Sigmoid colon (tissue), 4 donors: ENCODE data around the gene STK4.

Experiments
- EP300 ChIP-seq, 4 donors: sonication (generic); formaldehyde crosslinking; IDR thresholded peaks; one replicate each; pipeline ENCODE4 v1.6.1; 2017; ENCODE audit warnings: antibody characterized with exemption in 4 of 4
- POLR2AphosphoS5 ChIP-seq, 4 donors: sonication (generic); formaldehyde crosslinking; IDR thresholded peaks; one replicate each; pipeline ENCODE4 v1.6.1; 2017; ENCODE audit warnings: antibody characterized with exemption in 4 of 4
- TF ChIP-seq, protein P1 (sequence below), 4 experiments: fragments of 450-650 bp in 3 of 4; fragments of 200-600 bp in 1 of 4; IDR thresholded peaks; one replicate each; pipeline ENCODE4 v1.5.1; 2016 to 2019; ENCODE audit warnings: antibody characterized with exemption in 4 of 4, mild to moderate bottlenecking in 3 of 4, moderate library complexity in 2 of 4

DNA sequence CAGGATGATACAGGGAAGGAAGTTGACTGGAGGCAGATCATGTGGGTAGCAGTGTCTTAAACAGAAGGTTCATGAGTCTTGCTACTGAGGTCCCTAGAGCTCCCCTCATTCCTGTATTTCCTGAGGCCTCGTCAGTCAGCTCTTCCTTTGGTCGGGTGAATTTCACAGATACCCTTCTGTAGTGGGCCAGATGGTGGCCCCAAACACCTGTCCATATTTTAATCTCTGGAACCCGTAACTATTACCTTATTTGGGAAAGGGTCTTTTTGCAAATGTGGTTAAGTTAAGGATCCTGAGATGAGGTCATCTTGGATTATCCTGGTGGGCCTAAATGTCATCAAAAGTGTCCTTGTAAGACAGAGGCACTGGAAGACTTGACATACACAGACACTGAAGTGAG lies 125.1 kb downstream of the STK4 start:
- TF ChIP-seq, protein P1, sequence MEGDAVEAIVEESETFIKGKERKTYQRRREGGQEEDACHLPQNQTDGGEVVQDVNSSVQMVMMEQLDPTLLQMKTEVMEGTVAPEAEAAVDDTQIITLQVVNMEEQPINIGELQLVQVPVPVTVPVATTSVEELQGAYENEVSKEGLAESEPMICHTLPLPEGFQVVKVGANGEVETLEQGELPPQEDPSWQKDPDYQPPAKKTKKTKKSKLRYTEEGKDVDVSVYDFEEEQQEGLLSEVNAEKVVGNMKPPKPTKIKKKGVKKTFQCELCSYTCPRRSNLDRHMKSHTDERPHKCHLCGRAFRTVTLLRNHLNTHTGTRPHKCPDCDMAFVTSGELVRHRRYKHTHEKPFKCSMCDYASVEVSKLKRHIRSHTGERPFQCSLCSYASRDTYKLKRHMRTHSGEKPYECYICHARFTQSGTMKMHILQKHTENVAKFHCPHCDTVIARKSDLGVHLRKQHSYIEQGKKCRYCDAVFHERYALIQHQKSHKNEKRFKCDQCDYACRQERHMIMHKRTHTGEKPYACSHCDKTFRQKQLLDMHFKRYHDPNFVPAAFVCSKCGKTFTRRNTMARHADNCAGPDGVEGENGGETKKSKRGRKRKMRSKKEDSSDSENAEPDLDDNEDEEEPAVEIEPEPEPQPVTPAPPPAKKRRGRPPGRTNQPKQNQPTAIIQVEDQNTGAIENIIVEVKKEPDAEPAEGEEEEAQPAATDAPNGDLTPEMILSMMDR (IDR thresholded peaks at IDR 0.05), result no peak
- no peak for TF ChIP-seq EP300 (IDR thresholded peaks at IDR 0.05)
- TF ChIP-seq POLR2AphosphoS5 (IDR thresholded peaks at IDR 0.05), result no peak
